NCI-H526 (cell line): ENCODE measurements around the gene ITGA5.
"Not testable (repeated sequence)": the region's sequence is repeated elsewhere in the genome, so short reads cannot be mapped to it uniquely, and the experiment has no call there.

Experiments
- DNase-seq, 2 experiments: peaks; one replicate each; lab custom pipeline; 2025; lab: John Stamatoyannopoulos, UW

Gene ITGA5

GRCh38 chr12:54371328-54372112 is 47.5 kb downstream of the ITGA5 start:
- DNase-seq = no peak

- DNase-seq = peak; percentile 20 to 84
Observed at GRCh38 chr12:54370171-54370730, 48.8 kb downstream of the ITGA5 start.

DNA sequence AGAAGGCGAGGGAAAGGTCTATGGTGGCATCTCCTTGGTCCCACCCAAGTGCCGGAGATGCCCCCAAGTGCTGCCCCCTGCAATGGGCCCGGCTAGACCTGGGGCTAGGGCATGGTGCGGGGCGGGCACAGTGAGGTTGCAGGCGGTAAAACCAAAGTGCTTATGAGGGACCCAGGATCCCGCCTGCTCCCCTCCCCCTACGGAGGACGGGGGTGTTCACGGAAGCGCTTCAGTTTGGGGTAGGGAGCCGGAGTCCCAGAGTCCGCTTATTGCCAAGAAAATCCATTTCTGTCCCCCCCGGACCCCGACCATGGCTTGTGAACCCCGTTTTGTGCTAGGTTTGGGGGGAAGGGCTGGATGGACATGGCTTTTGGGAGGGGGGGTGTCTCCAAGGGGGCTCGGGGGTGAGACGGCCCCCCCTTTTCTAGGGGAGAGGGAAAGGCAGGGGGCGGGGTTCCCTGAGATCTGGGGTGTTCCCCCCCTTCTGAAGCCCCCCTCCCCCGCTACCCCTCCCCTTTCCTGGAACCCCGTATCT is 49.4 kb downstream of the ITGA5 start:
- DNase-seq = peak in 1 of 2 experiments; percentile 44

GRCh38 chr12:54368709-54369596 is 50.1 kb downstream of the ITGA5 start:
- DNase-seq = peak; percentile 79 to 95

- DNase-seq = no peak
Observed at GRCh38 chr12:54368025-54368708, 50.9 kb downstream of the ITGA5 start.

GRCh38 chr12:54364413-54364812 is 54.7 kb downstream of the ITGA5 start, which contains the start of gene GPR84:
Gene GPR84 (minus strand): TSS chr12:54364486. CDS start chr12:54363851, 635 bp downstream.
- DNase-seq = no peak

GRCh38 chr12:54363618-54364017 is 55.4 kb downstream of the ITGA5 start:
- DNase-seq = no peak

DNA sequence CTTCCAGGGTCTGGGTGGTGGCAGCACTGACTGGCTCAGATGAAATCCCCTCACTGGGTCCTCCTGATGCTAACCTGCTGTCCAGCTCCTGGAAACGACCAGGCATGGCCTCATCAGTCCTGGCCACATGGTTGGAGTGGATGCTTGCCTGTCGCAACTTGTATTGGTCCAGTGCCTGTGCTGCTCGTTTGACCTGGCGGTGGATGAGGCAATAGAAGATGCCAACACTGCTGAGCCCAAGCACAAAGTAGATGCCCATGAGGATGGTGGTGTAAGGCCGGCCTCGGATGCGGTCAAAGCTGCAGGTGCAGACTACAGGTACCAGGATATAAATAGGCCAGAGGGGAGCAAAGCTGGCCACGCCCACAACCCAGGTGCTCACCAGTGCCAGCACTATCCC is 56.0 kb downstream of the ITGA5 start:
- DNase-seq = no peak

DNA sequence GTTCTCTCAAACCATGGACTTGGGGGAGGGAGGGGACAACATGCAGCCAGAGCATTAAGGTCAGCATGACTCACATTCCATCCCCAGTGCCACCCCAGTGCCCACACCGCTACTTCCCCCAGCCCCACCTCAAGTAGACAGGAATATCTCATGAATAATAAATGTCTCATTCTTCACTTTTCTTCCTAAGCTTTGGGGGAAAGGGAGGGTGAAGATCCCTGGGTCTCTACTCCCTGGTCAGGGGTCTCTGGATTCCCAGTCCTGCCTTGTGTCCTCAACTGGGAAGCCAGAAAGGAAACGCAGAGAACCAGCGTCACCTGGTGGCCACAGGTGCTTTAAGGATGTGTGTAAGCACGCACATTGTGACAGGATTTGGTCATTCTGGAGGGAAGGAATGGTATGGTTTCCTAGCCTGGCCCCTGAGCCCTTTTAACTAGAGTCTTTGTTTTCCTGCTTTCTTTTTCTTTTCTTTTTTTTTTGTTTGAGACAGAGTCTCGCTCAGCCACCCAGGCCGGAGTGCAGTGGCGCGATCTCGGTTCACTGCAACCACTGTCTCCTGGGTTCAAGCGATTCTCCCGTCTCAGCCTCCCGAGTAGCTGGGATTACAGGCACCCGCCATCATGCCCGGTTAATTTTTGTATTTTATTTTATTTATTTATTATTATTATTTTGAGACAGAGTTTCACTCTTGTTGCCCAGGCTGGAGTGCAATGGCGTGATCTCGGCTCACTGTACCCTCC is 58.2 kb downstream of the ITGA5 start:
- DNase-seq = peak; percentile 81 to 89

- no peak for DNase-seq
Observed at GRCh38 chr12:54359762-54360351, 59.2 kb downstream of the ITGA5 start.

GRCh38 chr12:54358945-54359761 is 59.9 kb downstream of the ITGA5 start:
- DNase-seq = peak; percentile 99

DNA sequence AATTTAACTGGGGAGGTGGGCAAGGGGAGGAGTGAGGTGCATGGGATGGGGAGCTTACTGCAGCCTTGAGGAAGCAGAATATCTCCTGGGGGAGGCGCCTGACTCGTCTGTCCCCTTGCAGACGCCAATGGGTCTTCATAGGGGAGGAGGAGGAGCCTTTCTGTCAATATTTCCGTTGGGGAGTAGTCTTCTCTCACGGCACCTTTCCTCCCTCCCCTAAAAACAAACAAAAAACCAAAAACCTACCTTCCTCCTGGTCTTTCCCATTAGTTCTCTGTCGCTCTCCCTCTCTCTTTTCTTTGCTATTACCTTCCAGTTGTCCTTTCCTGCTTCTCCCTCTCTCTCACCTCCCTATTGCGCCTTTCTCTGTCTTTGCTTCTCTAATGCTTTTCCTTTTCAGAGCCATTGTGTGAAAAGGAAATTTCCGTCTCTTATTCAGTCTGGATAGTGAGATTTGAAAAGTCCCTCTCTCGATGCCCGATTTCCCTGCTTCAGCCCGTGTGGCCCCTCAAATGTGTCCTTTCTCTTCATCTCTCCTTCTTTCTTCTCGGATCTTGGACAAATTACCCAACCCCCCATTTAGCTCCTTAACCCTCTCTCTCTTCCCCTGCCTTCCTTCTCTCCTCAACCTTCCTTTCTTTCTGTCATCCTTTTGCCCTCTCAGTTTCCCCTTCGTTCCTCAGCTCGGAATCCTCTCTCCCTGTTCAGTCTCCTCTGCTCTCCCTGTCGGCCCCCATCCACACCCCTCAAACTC is 60.7 kb downstream of the ITGA5 start:
- peak in 1 of 2 experiments; percentile 29 for DNase-seq

GRCh38 chr12:54357506-54358190 is 61.4 kb downstream of the ITGA5 start:
- no peak for DNase-seq

DNA sequence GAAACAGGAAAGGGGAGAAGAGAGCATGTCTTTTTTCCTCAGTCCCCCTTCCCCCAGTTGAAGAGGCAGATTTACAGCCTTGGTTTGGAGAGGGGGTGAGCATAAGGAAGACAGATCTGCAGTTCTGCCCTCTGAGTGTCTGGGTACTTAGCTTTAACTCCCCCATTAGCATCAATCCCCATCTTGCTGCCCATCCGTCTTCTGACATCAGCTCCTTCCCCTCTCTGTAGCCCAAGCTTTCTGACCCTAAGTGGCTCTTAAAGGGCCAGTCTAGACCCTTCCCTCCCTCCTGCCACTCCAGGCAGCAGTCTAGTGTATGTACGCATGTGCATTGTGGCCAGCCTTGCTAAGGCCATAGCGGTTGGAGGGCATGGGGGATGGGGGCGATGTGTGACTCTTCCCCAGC is 62.1 kb downstream of the ITGA5 start:
- DNase-seq = no peak

DNA sequence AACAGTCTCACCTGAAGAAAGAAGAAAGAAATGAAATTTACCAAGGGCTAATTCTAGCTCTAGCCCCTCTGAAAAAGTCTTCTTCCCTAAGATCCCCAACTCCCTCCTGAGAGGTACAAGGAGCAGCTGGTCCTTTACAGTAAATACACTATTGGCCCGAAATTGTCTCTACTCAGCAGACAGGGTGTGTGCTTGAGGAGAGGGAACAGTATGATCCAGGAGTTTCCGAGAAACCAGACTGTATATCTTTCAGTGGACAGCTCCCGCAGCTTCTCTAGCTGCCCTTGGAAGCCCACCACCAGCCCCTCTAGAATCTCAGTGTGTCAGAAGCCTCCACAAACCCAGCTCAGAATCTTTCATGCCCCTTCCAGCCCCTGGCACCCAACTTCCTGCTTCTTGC is 62.8 kb downstream of the ITGA5 start:
- DNase-seq = no peak

GRCh38 chr12:54355104-54355815 is 63.8 kb downstream of the ITGA5 start:
- no peak for DNase-seq

- DNase-seq = not testable (repeated sequence)
Observed at GRCh38 chr12:54354271-54354670, 64.8 kb downstream of the ITGA5 start.
